ENCODE measurements around the gene STIM1.

The STIM1 gene

DNA sequence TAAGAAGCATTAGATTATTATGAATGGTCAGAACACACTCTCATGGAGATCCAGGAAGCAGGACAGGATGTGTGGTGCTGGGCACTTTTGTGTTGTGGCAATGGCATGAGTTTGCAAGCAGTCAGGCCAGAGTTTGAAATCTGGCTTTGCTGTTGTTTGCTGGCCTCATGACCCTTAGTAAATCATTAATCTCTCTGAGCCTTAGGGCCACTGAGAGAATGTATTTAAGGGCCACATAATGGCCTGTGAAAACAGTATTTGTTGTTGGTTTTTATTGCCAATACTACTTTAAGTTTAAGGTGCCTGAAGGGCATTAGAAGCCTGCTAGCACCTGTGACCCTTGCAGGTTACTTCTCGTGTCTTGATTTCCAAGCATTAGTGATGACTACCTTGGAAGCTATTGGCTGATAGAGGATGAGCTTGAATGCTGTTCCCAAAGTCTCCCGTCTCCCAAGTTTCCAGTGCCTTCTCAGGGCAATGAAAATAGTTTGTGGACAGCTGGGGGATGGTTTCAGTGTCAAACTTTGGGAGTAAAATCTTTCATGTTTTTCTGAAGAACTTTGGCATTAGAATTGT lies 24.6 kb downstream of the STIM1 start:
- Histone ChIP-seq H3K4me1 (ENCODE audit: control insufficient read depth in 2 of 2, insufficient read depth in 2 of 2, low read length in 2 of 2) (peaks cover 25 to 28% of the 10 kb centered on the region in 2 donors), H3K36me3 (ENCODE audit: control insufficient read depth in 2 of 2, insufficient read depth in 2 of 2, low read length in 2 of 2) (no peaks in the 10 kb centered on the region), H3K4me3 (ENCODE audit: low read length in 2 of 2) (no peak overlapping the region), H3K27me3 (ENCODE audit: control insufficient read depth in 2 of 2, insufficient read depth in 2 of 2, low read length in 2 of 2) (no peaks in the 10 kb centered on the region), H3K9ac (ENCODE audit: low read depth in 1 of 2, low read length in 2 of 2) (peak overlapping the region in 1 of 2 donors; percentile 15), H3K9me3 (ENCODE audit: control insufficient read depth in 2 of 2, low read length in 2 of 2) (no peaks in the 10 kb centered on the region), H3K27ac (ENCODE audit: low read depth in 2 of 2, low read length in 2 of 2) (peak overlapping the region in 1 of 2 donors; percentile 28)

DNA sequence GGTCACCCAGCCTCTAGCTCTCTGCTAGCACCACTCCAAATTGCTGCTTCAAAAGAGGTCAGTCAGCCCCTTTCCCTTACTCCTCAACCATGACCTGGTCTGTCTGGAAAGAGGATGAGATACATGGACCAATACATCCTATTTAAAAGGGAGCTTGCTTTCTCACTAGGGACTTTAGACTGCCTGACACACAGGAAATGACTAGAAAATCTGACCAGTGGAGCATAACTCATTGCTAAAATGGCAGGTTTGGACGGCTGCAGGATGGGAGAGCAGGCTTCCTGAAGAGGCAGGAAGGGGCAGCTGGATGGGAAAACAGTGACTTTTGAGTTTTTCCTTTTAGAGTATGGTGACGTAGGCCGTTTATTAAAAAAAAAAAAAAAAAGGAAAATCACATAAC lies 25.3 kb downstream of the STIM1 start:
- Histone ChIP-seq H3K9me3 (ENCODE audit: control insufficient read depth in 2 of 2, low read length in 2 of 2) (no peaks in the 10 kb centered on the region), H3K27ac (ENCODE audit: low read depth in 2 of 2, low read length in 2 of 2) (no peak overlapping the region), H3K4me1 (ENCODE audit: control insufficient read depth in 2 of 2, insufficient read depth in 2 of 2, low read length in 2 of 2) (peaks cover 25 to 30% of the 10 kb centered on the region in 2 donors), H3K9ac (ENCODE audit: low read depth in 1 of 2, low read length in 2 of 2) (no peak overlapping the region), H3K36me3 (ENCODE audit: control insufficient read depth in 2 of 2, insufficient read depth in 2 of 2, low read length in 2 of 2) (no peaks in the 10 kb centered on the region), H3K4me3 (ENCODE audit: low read length in 2 of 2) (peak overlapping the region in 1 of 2 donors; percentile 7), H3K27me3 (ENCODE audit: control insufficient read depth in 2 of 2, insufficient read depth in 2 of 2, low read length in 2 of 2) (no peaks in the 10 kb centered on the region)

DNA sequence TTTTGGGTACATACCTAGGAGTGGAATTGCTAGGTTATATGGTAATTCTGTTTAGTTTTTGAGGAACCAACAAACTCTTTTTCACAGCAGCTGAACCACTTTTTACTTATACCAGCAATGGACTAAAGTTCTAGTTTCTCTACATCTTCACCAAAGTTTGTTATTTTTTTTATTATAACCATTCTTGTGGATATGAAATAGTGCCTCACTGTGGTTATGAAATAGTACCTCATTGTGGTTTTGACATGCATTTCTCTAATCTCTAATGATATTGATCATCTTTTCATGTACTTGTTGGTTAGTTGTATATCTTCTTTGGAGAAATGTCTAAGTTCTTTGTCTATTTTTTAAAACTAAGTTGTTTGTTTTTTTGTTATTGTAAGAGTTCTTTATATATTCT lies 27.2 kb downstream of the STIM1 start:
- no peak overlapping the region for H3K27ac ChIP-seq (ENCODE audit: low read depth in 2 of 2, low read length in 2 of 2)
- H3K9me3 ChIP-seq (ENCODE audit: control insufficient read depth in 2 of 2, low read length in 2 of 2) = no peaks in the 10 kb centered on the region
- H3K4me1 ChIP-seq (ENCODE audit: control insufficient read depth in 2 of 2, insufficient read depth in 2 of 2, low read length in 2 of 2) = peaks cover 23 to 27% of the 10 kb centered on the region in 2 donors

DNA sequence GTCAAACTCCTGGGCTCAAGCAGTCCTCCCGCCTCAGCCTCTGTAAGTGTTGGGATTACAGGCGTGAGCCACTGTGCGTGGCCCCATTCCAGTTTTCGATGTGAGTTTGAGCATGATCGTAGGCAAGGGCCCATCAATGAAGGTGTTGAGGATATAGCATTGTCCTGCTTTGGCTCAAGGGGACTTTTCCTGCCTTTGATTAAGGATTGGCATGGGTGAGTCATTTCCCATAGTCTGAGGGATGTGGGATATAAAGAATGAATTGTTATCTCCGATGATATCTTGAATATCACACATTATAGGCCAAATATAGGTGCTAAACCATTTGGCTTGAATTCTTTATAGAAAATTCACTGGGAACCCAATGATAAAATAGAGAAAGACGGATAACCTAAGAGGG lies 30.4 kb downstream of the STIM1 start:
- Histone ChIP-seq H3K4me3 (ENCODE audit: low read length in 2 of 2) (no peak overlapping the region), H3K4me1 (ENCODE audit: control insufficient read depth in 2 of 2, insufficient read depth in 2 of 2, low read length in 2 of 2) (peaks cover 2 to 3% of the 10 kb centered on the region in 2 donors), H3K27ac (ENCODE audit: low read depth in 2 of 2, low read length in 2 of 2) (no peak overlapping the region), H3K9me3 (ENCODE audit: control insufficient read depth in 2 of 2, low read length in 2 of 2) (no peaks in the 10 kb centered on the region), H3K9ac (ENCODE audit: low read depth in 1 of 2, low read length in 2 of 2) (no peak overlapping the region), H3K36me3 (ENCODE audit: control insufficient read depth in 2 of 2, insufficient read depth in 2 of 2, low read length in 2 of 2) (no peaks in the 10 kb centered on the region), H3K27me3 (ENCODE audit: control insufficient read depth in 2 of 2, insufficient read depth in 2 of 2, low read length in 2 of 2) (no peaks in the 10 kb centered on the region)

More for the DNA sequence above, 27.2 kb downstream of the STIM1 start:
- Histone ChIP-seq H3K36me3 (ENCODE audit: control insufficient read depth in 2 of 2, insufficient read depth in 2 of 2, low read length in 2 of 2) (no peaks in the 10 kb centered on the region), H3K27me3 (ENCODE audit: control insufficient read depth in 2 of 2, insufficient read depth in 2 of 2, low read length in 2 of 2) (no peaks in the 10 kb centered on the region), H3K4me3 (ENCODE audit: low read length in 2 of 2) (no peak overlapping the region), H3K9ac (ENCODE audit: low read depth in 1 of 2, low read length in 2 of 2) (no peak overlapping the region)

DNA sequence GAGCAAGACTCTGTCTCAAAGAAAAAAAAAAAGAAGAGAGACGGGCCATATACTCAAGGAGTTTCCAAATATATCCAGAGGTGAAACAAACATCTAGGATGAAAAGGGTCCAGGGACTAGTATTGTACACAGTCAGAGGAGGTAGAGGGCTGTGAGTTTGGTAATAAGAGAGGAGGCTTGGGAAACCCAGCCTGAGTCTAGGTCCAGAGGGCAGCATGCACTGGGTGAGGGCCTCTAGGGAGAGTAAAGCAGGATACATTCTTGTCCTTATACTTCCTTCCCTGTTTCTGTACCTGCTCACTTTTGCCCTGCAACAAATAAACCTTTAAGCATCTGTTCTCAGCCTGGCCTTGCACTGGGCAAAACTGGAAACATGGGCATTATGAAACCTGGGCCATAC lies 31.5 kb downstream of the STIM1 start:
- H3K9me3 ChIP-seq (ENCODE audit: control insufficient read depth in 2 of 2, low read length in 2 of 2) = no peaks in the 10 kb centered on the region
- no peak overlapping the region for H3K27ac ChIP-seq (ENCODE audit: low read depth in 2 of 2, low read length in 2 of 2)

DNA sequence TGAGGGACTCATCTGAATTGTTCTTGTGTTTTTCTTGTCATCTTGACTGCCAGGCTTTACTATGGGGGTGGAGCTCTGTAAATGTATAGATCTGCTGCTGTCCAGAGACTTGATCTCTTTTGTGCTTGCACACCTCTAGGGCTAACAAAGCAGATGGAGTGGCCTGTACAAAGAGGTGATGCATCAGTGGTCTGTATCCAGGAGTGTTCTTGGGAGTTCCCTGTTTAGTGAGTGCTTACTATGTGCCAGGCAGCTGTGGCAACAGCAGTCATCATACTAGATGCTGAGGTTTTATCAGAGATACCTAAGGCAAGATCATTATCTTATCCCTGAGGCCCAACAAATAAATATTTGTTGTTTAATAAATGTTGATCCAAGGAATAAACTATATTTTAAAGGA lies 33.4 kb downstream of the STIM1 start:
- Histone ChIP-seq H3K27ac (ENCODE audit: low read depth in 2 of 2, low read length in 2 of 2) (no peak overlapping the region), H3K4me3 (ENCODE audit: low read length in 2 of 2) (no peak overlapping the region), H3K9ac (ENCODE audit: low read depth in 1 of 2, low read length in 2 of 2) (no peak overlapping the region), H3K36me3 (ENCODE audit: control insufficient read depth in 2 of 2, insufficient read depth in 2 of 2, low read length in 2 of 2) (no peaks in the 10 kb centered on the region), H3K4me1 (ENCODE audit: control insufficient read depth in 2 of 2, insufficient read depth in 2 of 2, low read length in 2 of 2) (peaks cover 3 to 5% of the 10 kb centered on the region in 2 donors), H3K9me3 (ENCODE audit: control insufficient read depth in 2 of 2, low read length in 2 of 2) (no peaks in the 10 kb centered on the region), H3K27me3 (ENCODE audit: control insufficient read depth in 2 of 2, insufficient read depth in 2 of 2, low read length in 2 of 2) (no peaks in the 10 kb centered on the region)

More for the DNA sequence above, 31.5 kb downstream of the STIM1 start:
- H3K9ac ChIP-seq (ENCODE audit: low read depth in 1 of 2, low read length in 2 of 2) = no peak overlapping the region
- H3K36me3 ChIP-seq (ENCODE audit: control insufficient read depth in 2 of 2, insufficient read depth in 2 of 2, low read length in 2 of 2) = no peaks in the 10 kb centered on the region
- peaks cover 2 to 3% of the 10 kb centered on the region in 2 donors for H3K4me1 ChIP-seq (ENCODE audit: control insufficient read depth in 2 of 2, insufficient read depth in 2 of 2, low read length in 2 of 2)
- no peaks in the 10 kb centered on the region for H3K27me3 ChIP-seq (ENCODE audit: control insufficient read depth in 2 of 2, insufficient read depth in 2 of 2, low read length in 2 of 2)
- H3K4me3 ChIP-seq (ENCODE audit: low read length in 2 of 2) = no peak overlapping the region

DNA sequence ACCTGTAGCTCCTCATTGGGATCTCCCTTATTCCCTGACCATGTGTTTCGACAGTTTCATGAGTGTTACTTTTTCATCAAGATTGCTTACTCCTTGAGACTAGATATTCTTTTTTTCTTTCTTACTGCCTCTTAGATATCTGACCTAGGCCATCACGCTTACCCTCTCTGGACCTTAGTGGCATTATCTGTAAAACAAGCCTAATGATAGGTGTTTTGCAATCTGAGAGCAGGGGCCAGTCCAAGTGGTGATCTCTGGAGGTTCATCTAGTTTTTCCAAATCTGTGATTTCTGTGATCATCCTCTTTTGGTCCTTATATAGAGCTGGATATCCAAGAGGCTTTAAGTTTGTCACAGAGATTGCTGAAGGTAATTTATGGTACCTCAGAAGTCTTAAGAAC lies 34.5 kb downstream of the STIM1 start:
- H3K27me3 ChIP-seq (ENCODE audit: control insufficient read depth in 2 of 2, insufficient read depth in 2 of 2, low read length in 2 of 2) = no peaks in the 10 kb centered on the region
- H3K4me1 ChIP-seq (ENCODE audit: control insufficient read depth in 2 of 2, insufficient read depth in 2 of 2, low read length in 2 of 2) = peaks cover 8% of the 10 kb centered on the region in 2 donors
- no peaks in the 10 kb centered on the region for H3K9me3 ChIP-seq (ENCODE audit: control insufficient read depth in 2 of 2, low read length in 2 of 2)
- no peak overlapping the region for H3K27ac ChIP-seq (ENCODE audit: low read depth in 2 of 2, low read length in 2 of 2)
- no peak overlapping the region for H3K9ac ChIP-seq (ENCODE audit: low read depth in 1 of 2, low read length in 2 of 2)
- H3K36me3 ChIP-seq (ENCODE audit: control insufficient read depth in 2 of 2, insufficient read depth in 2 of 2, low read length in 2 of 2) = no peaks in the 10 kb centered on the region
- no peak overlapping the region for H3K4me3 ChIP-seq (ENCODE audit: low read length in 2 of 2)

DNA sequence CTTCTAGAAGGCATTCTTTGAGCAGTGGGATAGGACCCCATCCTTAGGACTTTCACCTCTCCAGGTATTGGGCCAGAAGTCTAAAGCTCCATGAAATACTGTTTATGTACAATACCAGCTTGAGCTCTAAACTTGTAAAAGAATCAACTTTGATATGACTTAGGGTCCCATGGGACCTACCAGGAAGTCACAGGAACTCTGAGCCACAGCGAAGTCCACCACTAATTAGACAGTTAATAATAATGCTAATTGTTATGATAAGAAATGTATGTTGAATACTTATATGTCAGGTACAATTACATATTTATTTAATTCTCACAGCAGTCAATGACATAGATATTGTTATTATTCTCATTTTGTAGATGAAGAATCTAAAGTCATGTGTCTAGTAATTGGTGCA lies 35.3 kb downstream of the STIM1 start:
- Histone ChIP-seq H3K27ac (ENCODE audit: low read depth in 2 of 2, low read length in 2 of 2) (no peak overlapping the region), H3K9me3 (ENCODE audit: control insufficient read depth in 2 of 2, low read length in 2 of 2) (no peaks in the 10 kb centered on the region), H3K36me3 (ENCODE audit: control insufficient read depth in 2 of 2, insufficient read depth in 2 of 2, low read length in 2 of 2) (no peaks in the 10 kb centered on the region), H3K9ac (ENCODE audit: low read depth in 1 of 2, low read length in 2 of 2) (no peak overlapping the region), H3K4me1 (ENCODE audit: control insufficient read depth in 2 of 2, insufficient read depth in 2 of 2, low read length in 2 of 2) (peaks cover 6 to 8% of the 10 kb centered on the region in 2 donors), H3K27me3 (ENCODE audit: control insufficient read depth in 2 of 2, insufficient read depth in 2 of 2, low read length in 2 of 2) (no peaks in the 10 kb centered on the region), H3K4me3 (ENCODE audit: low read length in 2 of 2) (no peak overlapping the region)

DNA sequence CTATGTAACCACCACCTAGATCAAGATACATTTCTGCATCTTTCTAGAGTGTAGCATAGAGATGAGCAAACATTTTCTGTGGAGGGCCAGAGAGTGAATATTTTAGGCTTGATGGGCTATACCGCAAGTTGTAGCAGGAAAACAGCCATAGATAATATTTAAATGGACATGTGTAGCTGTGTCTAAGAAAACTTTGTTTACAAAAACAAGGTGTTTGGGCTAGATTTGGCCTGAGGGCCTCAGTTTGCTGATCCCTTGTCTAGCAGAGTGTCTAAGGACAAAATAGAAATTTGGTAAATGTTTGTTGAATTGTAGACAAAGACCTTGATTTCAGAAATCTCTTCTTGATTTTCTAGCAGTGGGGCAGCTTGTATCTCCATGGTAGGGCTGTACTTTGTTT lies 36.3 kb downstream of the STIM1 start:
- Histone ChIP-seq H3K9ac (ENCODE audit: low read depth in 1 of 2, low read length in 2 of 2) (no peak overlapping the region), H3K27ac (ENCODE audit: low read depth in 2 of 2, low read length in 2 of 2) (no peak overlapping the region), H3K4me1 (ENCODE audit: control insufficient read depth in 2 of 2, insufficient read depth in 2 of 2, low read length in 2 of 2) (peaks cover 6 to 8% of the 10 kb centered on the region in 2 donors), H3K4me3 (ENCODE audit: low read length in 2 of 2) (no peak overlapping the region), H3K27me3 (ENCODE audit: control insufficient read depth in 2 of 2, insufficient read depth in 2 of 2, low read length in 2 of 2) (no peaks in the 10 kb centered on the region), H3K36me3 (ENCODE audit: control insufficient read depth in 2 of 2, insufficient read depth in 2 of 2, low read length in 2 of 2) (no peaks in the 10 kb centered on the region), H3K9me3 (ENCODE audit: control insufficient read depth in 2 of 2, low read length in 2 of 2) (no peaks in the 10 kb centered on the region)

DNA sequence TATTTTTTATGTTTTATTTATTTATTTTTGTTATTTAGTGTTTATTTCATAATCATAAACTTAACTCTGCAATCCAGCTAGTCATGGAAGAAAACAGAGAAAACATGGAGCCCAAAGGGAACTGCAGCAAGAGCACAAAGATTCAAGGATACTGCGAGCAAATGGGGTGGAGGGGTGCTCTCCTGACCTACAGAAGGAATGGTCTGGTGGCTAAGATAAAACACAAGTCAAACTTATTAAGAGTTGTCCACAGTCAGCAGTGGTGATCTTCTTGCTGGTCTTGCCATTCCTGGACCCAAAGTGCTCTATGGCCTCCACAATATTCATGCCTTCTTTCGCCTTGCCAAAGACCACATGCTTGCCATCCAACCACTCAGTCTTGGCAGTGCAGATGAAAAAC lies 36.7 kb downstream of the STIM1 start:
- peaks cover 5 to 6% of the 10 kb centered on the region in 2 donors for H3K4me1 ChIP-seq (ENCODE audit: control insufficient read depth in 2 of 2, insufficient read depth in 2 of 2, low read length in 2 of 2)
- H3K4me3 ChIP-seq (ENCODE audit: low read length in 2 of 2) = no peak overlapping the region
- H3K9me3 ChIP-seq (ENCODE audit: control insufficient read depth in 2 of 2, low read length in 2 of 2) = no peaks in the 10 kb centered on the region
- no peak overlapping the region for H3K27ac ChIP-seq (ENCODE audit: low read depth in 2 of 2, low read length in 2 of 2)
- H3K27me3 ChIP-seq (ENCODE audit: control insufficient read depth in 2 of 2, insufficient read depth in 2 of 2, low read length in 2 of 2) = no peaks in the 10 kb centered on the region
- no peak overlapping the region for H3K9ac ChIP-seq (ENCODE audit: low read depth in 1 of 2, low read length in 2 of 2)
- H3K36me3 ChIP-seq (ENCODE audit: control insufficient read depth in 2 of 2, insufficient read depth in 2 of 2, low read length in 2 of 2) = no peaks in the 10 kb centered on the region

DNA sequence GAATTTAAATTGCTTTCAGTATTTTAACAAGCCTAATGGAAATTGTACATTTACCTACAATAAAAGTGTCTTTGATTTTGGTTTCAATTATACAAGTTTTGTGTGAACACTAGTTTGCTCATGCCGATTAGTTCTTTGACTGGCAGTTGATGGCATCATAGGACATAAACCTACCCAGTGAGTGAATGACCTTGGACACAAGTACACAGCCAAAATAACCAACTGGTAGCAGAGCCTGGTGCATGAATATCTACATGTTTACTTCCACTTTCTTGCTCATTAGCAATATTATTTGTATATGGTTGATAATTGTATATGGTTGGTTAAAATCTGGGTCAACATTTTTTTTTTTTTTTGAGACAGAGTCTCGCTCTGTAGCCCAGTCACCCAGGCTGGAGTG lies 37.8 kb downstream of the STIM1 start:
- no peaks in the 10 kb centered on the region for H3K27me3 ChIP-seq (ENCODE audit: control insufficient read depth in 2 of 2, insufficient read depth in 2 of 2, low read length in 2 of 2)
- no peaks in the 10 kb centered on the region for H3K9me3 ChIP-seq (ENCODE audit: control insufficient read depth in 2 of 2, low read length in 2 of 2)
- no peak overlapping the region for H3K27ac ChIP-seq (ENCODE audit: low read depth in 2 of 2, low read length in 2 of 2)
- peaks cover 5 to 6% of the 10 kb centered on the region in 2 donors for H3K4me1 ChIP-seq (ENCODE audit: control insufficient read depth in 2 of 2, insufficient read depth in 2 of 2, low read length in 2 of 2)
- no peak overlapping the region for H3K9ac ChIP-seq (ENCODE audit: low read depth in 1 of 2, low read length in 2 of 2)
- H3K36me3 ChIP-seq (ENCODE audit: control insufficient read depth in 2 of 2, insufficient read depth in 2 of 2, low read length in 2 of 2) = no peaks in the 10 kb centered on the region
- no peak overlapping the region for H3K4me3 ChIP-seq (ENCODE audit: low read length in 2 of 2)

Measured in mucosa of rectum (tissue), 2 donors.